HL-60 (cell line): ENCODE results near the gene TNNI2.

Source experiments
- GABPA ChIP-seq: IDR thresholded peaks from 2 replicates; pipeline ENCODE4 v1.6.1; 2012; ENCODE audit warnings: low read depth
- POLR2AphosphoS5 ChIP-seq: IDR thresholded peaks from 2 replicates; pipeline ENCODE4 v1.6.1; 2012; ENCODE audit warnings: low read depth
- REST ChIP-seq: IDR thresholded peaks from 2 replicates; pipeline ENCODE4 v1.6.1; 2012; ENCODE audit warnings: low read depth; ENCODE audit not compliant: insufficient replicate concordance
- SPI1 ChIP-seq: IDR thresholded peaks from 2 replicates; pipeline ENCODE4 v1.6.1; 2012; ENCODE audit warnings: low read depth, mild to moderate bottlenecking, borderline replicate concordance
- TF ChIP-seq, protein P1 (sequence below): IDR thresholded peaks from one replicate; pipeline ENCODE4 v1.5.1; 2011; ENCODE audit warnings: low read length, control low read depth, inconsistent platforms; ENCODE audit not compliant: insufficient read depth

- TF ChIP-seq, protein P1, sequence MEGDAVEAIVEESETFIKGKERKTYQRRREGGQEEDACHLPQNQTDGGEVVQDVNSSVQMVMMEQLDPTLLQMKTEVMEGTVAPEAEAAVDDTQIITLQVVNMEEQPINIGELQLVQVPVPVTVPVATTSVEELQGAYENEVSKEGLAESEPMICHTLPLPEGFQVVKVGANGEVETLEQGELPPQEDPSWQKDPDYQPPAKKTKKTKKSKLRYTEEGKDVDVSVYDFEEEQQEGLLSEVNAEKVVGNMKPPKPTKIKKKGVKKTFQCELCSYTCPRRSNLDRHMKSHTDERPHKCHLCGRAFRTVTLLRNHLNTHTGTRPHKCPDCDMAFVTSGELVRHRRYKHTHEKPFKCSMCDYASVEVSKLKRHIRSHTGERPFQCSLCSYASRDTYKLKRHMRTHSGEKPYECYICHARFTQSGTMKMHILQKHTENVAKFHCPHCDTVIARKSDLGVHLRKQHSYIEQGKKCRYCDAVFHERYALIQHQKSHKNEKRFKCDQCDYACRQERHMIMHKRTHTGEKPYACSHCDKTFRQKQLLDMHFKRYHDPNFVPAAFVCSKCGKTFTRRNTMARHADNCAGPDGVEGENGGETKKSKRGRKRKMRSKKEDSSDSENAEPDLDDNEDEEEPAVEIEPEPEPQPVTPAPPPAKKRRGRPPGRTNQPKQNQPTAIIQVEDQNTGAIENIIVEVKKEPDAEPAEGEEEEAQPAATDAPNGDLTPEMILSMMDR, result no peak
- TF ChIP-seq REST (no peak), POLR2AphosphoS5 (no peak), SPI1 (no peak), GABPA (no peak)
Measured at GRCh38 chr11:1812801-1813200, 26.0 kb upstream of the TNNI2 start.
